D721Med (cell line): ENCODE results near the gene STARD6.

Experiments
- DNase-seq: peaks from one replicate; pipeline ENCODE4 v3.0.0; 2011; ENCODE audit warnings: low spot score; ENCODE audit not compliant: insufficient read length
- FAIRE-seq: peaks from 2 replicates; lab custom pipeline; 2011; peaks lifted over from hg19 to GRCh38; lab: Jason Lieb, UNC
- CTCF ChIP-seq: IDR thresholded peaks from 2 replicates; pipeline ENCODE4 v1.5.1; 2012; ENCODE audit warnings: mild to moderate bottlenecking, control low read depth; ENCODE audit not compliant: insufficient read depth; ENCODE audit errors: missing control alignments

Gene STARD6

GRCh38 chr18:54280220-54280569 is 77.5 kb downstream of the STARD6 start:
- DNase-seq, result no peak

GRCh38 chr18:54279477-54280219 is 78.0 kb downstream of the STARD6 start:
- FAIRE-seq (no peak), DNase-seq (no peak)

More at GRCh38 chr18:54280220-54280569, 77.5 kb downstream of the STARD6 start:
- no peak for FAIRE-seq
- TF ChIP-seq CTCF, result no peak

GRCh38 chr18:54278615-54279014 is 79.0 kb downstream of the STARD6 start:
- no peak for TF ChIP-seq CTCF
- peak; percentile 100 for FAIRE-seq
- DNase-seq, result no peak

More at GRCh38 chr18:54279477-54280219, 78.0 kb downstream of the STARD6 start:
- TF ChIP-seq CTCF, result no peak

GRCh38 chr18:54277899-54278298 is 79.8 kb downstream of the STARD6 start:
- FAIRE-seq (no peak), DNase-seq (no peak)
- TF ChIP-seq CTCF, result no peak
